ENCODE results near the gene CCND2. TPM values are rescaled to one million over a fixed set of nuclear protein-coding genes. Genes with fewer than 3 reads are reported as not detected.

The CCND2 gene
- total RNA-seq, 1 experiment from 2014 or later: not detected

DNA sequence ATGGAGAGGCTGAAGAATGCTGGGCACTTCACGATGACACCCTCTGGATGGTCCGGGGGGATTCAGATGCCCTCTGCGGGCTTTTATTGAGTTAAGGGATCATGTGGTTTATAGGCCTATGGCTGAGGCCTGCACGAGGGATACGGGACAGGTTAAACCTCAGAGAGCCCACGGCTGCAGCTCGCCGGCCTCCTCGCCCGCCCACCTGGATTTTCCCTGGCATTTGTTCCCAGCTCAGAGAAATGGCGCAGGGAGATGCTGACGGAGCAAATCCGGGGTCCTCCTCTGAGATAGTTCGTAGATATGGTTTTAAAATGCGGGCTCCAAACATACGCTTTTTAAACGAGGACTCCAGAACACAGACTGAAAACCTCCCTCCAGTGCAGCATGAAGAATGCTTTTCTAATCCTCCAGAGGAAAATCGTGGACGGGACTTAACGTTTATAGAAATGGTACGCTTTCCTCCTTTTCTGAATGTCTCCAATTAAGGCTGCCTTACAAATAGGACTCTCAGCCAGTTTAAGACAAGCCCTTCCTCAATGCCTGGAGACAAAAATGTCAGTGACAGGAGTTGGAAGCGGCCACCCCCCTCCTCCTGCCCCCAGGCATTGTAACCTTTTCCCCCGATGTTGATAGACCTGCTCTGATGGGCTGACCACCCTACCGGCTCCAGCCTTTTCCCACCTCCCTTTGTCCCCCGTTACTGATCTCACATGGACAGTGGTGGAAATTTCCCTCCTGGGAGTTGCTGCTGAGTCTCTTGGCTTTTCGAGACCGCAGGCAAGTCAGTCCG, 16.6 kb downstream of the CCND2 start:
- Histone ChIP-seq H3K9me3 (ENCODE audit: low read length) (no peaks in the 10 kb centered on the region), H2AFZ (ENCODE audit: low read length) (no peak overlapping the region), H3F3A (ENCODE audit: low read length, unreplicated experiment) (no peaks in the 10 kb centered on the region), H4K20me1 (ENCODE audit: low read length) (no peaks in the 10 kb centered on the region), H3K4me2 (ENCODE audit: low read length) (no peak overlapping the region), H3K36me3 (ENCODE audit: low read depth, low read length) (no peaks in the 10 kb centered on the region), H3K4me1 (ENCODE audit: insufficient read depth, low read length) (no peaks in the 10 kb centered on the region), H3K9me2 (replicated peaks; ENCODE audit: low read length) (no peaks in the 10 kb centered on the region), H3K79me2 (ENCODE audit: low read length) (no peaks in the 10 kb centered on the region), H3K27ac (ENCODE audit: low read length) (no peak overlapping the region), H3K27me3 (ENCODE audit: low read length) (peaks cover 59% of the 10 kb centered on the region), H3K4me3 (ENCODE audit: low read length) (no peak overlapping the region), H3K9ac (ENCODE audit: low read length) (no peak overlapping the region)
- TF ChIP-seq, protein P1, sequence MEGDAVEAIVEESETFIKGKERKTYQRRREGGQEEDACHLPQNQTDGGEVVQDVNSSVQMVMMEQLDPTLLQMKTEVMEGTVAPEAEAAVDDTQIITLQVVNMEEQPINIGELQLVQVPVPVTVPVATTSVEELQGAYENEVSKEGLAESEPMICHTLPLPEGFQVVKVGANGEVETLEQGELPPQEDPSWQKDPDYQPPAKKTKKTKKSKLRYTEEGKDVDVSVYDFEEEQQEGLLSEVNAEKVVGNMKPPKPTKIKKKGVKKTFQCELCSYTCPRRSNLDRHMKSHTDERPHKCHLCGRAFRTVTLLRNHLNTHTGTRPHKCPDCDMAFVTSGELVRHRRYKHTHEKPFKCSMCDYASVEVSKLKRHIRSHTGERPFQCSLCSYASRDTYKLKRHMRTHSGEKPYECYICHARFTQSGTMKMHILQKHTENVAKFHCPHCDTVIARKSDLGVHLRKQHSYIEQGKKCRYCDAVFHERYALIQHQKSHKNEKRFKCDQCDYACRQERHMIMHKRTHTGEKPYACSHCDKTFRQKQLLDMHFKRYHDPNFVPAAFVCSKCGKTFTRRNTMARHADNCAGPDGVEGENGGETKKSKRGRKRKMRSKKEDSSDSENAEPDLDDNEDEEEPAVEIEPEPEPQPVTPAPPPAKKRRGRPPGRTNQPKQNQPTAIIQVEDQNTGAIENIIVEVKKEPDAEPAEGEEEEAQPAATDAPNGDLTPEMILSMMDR (conservative IDR thresholded peaks at IDR 0.05; ENCODE audit: low read depth, low read length): no peak
- no peak for TF ChIP-seq EZH2 (IDR thresholded peaks at IDR 0.05; ENCODE audit: low read length, unreplicated experiment)
- no peak for TF ChIP-seq EZH2phosphoT487 (IDR thresholded peaks at IDR 0.05; ENCODE audit: borderline replicate concordance, low read length)
- no peak for DNase-seq
- ChIA-PET CTCF (no interaction called here), POLR2A (ENCODE audit: unreplicated experiment) (no interaction called here)
- ATAC-seq: no peak
- intact Hi-C loops (cut with micrococcal nuclease): no loop called here
- no TSS peak for BruUV-seq (replicated peaks)

DNA sequence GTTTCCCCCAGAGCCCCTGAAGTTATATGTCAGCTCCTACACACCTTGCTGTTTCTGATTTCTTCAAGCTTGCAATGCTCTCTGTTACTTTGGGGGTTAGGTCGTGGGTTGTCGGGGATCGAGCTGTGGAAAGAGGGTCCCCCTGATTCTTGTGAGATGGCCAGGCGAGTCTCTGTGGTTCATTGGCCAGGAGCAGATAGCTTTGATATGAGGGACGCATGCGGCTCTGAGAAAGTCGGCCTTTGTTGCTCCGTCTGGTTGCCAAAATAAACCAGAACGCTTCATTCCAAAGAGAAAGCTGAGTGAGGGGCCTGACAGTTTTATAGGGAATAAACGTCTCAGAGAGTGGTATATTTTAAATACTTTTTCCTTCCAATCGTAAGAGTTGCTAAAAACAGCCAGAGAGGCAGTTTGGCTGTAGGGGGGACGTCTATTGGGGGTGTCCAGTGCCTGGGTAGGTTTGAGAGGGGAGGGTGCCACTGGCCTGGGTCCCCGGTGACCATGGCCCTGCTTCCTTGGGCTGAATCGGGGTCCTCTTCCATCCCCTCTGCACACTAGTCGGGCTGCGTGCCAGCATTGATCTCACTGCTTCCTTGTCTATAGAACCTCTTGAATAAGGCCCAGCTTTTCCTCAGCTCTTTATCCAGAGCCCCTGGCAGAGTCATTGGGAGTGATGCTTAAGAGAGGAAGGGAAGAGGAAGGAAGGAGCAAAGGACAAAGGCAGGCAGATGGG, 18.9 kb downstream of the CCND2 start:
- Histone ChIP-seq H3K27me3 (ENCODE audit: low read length) (peaks cover 67% of the 10 kb centered on the region), H3K4me2 (ENCODE audit: low read length) (no peak overlapping the region), H3K36me3 (ENCODE audit: low read depth, low read length) (no peaks in the 10 kb centered on the region), H3K4me1 (ENCODE audit: insufficient read depth, low read length) (no peaks in the 10 kb centered on the region), H3F3A (ENCODE audit: low read length, unreplicated experiment) (no peaks in the 10 kb centered on the region), H3K9me2 (replicated peaks; ENCODE audit: low read length) (no peaks in the 10 kb centered on the region), H3K9me3 (ENCODE audit: low read length) (no peaks in the 10 kb centered on the region), H3K27ac (ENCODE audit: low read length) (no peak overlapping the region), H3K9ac (ENCODE audit: low read length) (no peak overlapping the region), H2AFZ (ENCODE audit: low read length) (no peak overlapping the region), H3K79me2 (ENCODE audit: low read length) (no peaks in the 10 kb centered on the region), H4K20me1 (ENCODE audit: low read length) (no peaks in the 10 kb centered on the region), H3K4me3 (ENCODE audit: low read length) (no peak overlapping the region)
- TF ChIP-seq EZH2phosphoT487 (IDR thresholded peaks at IDR 0.05; ENCODE audit: borderline replicate concordance, low read length) (no peak), EZH2 (IDR thresholded peaks at IDR 0.05; ENCODE audit: low read length, unreplicated experiment) (no peak)
- TF ChIP-seq, protein P1 (conservative IDR thresholded peaks at IDR 0.05; ENCODE audit: low read depth, low read length): no peak
- ChIA-PET CTCF (no interaction called here), POLR2A (ENCODE audit: unreplicated experiment) (no interaction called here)
- no TSS peak for BruUV-seq (replicated peaks)
- ATAC-seq (no peak), DNase-seq (no peak)
- intact Hi-C loops (cut with micrococcal nuclease): no loop called here
